Posterior vena cava (tissue), 2 donors: ENCODE results near the gene MRPL23. TPM values are rescaled to one million over a fixed set of nuclear protein-coding genes. Genes with fewer than 3 reads are reported as not detected.

ENCODE experiments used
- DNase-seq: peaks from one replicate; pipeline ENCODE4 v3.0.0-alpha.2; 2020; ENCODE audit warnings: low spot score
- intact Hi-C, 2 donors: fragments of 100-400 bp; cut with DNase I; formaldehyde crosslinking; loops; one replicate each; pipeline versions ENCODE4 v1.14.1 to v1.14.2; 2022 to 2023
- total RNA-seq, 2 donors: library from RNA; stranded (reverse); fragmentation: NEBNext Ultra II Directional; extraction: Animal tissue kit (Norgen Biotek cat#: 25700); gene quantifications; one replicate each; pipeline ENCODE4 v1.2.1, GENCODE V29; 2021
- donor health status: DM: yes; HTN: yes; CAD: no.
- donor health status: DM: yes; HTN: yes; CAD: no.

Gene MRPL23
- total RNA-seq, 2 donors from 2014 or later: 22.7 to 23.8 TPM

DNA sequence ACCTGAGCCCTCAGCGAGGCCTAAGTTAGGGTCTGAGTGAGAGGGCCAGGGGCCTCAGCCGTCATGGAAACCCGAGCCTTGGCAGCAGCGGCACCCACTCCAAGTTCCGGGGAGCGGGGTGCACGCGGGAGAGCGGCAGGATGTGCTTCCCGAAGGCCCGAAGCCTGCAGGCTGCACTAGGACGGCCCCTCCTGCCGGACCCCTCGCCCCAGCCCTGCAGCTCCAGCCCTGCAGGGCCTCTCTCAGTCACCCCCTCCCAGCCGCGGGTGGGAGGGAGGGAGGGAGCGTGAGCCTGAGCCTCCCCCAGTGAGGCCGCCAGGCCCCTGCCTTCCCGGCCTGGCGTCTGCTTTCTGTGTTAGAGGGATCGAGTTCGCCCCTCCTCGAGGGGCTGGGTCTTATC is 22.6 kb downstream of the MRPL23 start:
- intact Hi-C loops: no loop called here
- no peak for DNase-seq

DNA sequence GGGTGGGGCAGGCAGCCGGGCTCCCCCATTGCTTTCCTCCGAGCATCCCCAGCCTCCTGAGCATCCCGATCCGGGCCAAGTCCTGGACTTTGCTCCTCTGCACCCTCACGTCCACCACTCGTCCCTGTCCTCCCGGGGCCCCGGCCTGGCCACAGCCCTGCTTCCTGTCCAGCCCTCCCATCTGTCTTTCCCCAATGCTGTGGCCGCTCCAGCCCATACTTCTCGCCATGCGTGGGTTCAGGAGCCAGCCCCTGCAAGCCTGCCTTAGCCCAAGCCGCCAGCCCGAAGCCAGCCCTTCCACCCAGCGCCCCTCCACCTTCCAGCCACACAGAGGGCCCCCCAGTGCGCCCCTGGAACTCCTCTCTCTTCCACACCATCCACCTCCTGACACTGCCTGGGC is 23.8 kb downstream of the MRPL23 start:
- intact Hi-C loops: no loop called here
- no peak for DNase-seq

DNA sequence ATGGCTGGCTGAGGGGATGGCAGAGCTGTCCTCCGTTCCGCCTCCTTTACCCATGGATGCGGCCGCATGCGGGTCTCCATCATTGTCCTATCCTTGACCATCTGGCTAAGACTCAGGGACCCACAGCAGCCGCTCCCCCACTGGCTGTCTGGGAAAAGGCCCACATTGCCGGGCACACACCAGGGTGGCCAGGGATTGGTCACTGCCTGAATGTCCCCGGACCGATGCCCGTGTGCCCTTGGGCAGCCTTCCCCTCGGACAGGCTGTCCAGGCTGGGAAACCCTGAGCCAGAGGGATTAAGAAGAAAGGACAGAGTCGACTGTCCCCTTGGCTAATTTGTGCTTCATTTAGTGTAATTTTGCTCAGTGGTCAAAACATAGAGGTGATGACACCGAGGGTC is 28.1 kb downstream of the MRPL23 start:
- intact Hi-C loops: no loop called here
- no peak for DNase-seq

DNA sequence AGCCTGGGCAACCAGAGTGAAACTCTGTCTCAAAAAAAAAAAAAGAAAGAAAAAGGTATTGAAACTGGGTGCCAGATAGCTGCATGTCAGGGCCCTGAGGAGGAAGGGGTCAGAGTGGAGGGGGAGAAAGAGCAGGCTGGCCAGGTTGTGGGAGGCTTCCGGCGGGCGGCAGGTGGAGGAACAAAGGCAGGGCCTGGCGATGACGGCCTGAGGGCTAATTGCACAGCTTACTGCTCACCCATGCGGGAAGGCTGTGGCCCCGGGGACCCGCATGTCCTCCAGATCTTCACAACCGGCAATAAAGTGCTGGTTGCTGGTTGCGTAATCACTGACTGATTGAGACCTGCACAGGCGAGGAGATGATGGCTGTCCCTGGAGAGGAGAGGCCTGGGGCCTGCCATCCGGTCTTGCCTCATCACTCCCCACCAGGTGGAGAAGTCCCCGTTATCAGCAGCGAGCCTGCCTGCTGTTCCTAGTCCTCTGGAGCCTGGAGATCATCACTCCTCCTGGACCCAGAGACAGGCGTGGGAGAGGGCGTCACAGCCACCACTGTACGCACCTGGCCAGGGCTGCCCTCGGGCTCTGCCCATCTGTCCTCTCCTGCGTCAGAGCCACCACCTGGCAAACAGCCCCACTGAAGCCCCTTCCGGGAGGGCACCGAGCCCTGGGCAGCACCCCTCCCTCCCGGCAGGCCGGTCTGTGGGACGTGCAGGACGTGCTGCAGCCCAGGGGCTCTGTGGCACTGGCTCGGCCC is 31.8 kb downstream of the MRPL23 start:
- intact Hi-C loops: no loop called here
- no peak for DNase-seq

DNA sequence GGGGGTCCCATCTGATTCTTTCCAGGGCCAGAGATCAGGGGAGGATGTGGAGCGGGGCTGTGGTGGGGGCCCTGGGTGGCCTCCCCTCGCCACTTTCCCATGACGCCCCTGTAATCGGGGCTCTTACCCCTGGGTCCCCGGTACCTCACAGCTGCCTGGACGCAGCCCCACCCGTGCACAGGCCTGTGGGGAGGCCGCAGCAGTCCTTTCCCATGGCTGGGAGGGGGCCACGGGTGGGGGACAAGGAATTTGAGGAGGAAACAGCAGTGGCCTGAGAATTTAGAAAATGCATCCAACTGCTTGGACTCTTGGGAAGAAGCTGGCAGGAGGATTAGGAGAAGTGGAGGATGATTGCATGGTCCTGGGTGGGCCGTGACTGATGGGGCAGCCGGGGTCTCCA is 32.5 kb downstream of the MRPL23 start:
- no peak for DNase-seq

DNA sequence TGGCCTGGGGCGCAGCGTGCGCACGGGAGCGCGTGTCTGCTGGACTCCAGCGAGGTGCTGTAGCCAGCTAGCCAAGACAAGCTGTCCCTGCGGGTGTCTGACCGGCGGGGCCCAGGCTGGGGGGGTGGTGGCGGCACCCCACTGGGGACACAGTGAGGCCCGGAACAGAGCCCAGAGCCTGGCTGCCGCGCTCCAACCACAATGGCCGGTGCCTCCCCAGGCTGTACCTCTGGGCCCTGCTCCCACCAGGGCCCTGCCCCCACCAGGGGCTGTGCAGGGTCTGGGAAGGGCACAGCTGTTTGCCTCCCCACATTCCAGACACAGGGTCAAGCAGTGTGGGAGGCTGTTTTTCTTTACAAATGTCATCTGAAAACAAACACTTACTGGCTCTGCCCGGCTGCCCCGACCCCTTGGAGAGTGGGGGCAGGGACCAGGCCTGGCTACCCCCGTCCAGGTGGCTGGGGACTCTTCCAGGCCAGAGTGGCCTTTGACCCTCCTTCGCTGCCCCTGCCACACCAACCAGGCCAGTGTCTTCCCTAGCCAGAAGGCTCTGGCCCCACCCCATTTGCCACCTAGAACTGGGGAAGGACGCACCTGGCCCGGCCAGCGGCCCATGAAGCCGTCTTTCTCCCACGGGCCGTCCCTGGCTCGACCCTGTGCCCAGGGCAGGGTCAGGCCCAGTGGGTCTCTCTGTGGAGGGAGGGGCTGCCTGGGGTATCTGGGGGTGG is 35.9 kb downstream of the MRPL23 start:
- intact Hi-C loops: no loop called here
- DNase-seq: no peak

More for the DNA sequence above, 32.5 kb downstream of the MRPL23 start:
- intact Hi-C loops: no loop called here

DNA sequence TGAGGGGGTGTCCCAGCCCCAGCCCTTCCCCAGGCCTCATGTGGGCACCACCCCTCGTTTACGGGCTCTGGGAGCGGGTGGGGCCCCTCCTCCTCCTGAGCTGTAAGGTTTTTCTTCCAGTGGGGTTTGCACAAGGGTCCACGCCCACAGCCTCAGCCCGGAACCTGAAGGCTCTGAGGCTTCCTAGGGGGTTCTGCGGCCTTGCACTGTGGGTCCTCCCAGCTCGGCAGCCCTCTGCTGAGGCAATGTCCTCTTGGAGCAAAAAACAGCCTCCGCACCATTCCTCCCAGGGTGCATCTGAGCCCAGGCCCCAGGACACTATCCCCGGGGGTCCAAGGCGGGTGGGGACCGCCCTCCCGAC is 36.4 kb downstream of the MRPL23 start:
- DNase-seq: no peak
- intact Hi-C loops: no loop called here

DNA sequence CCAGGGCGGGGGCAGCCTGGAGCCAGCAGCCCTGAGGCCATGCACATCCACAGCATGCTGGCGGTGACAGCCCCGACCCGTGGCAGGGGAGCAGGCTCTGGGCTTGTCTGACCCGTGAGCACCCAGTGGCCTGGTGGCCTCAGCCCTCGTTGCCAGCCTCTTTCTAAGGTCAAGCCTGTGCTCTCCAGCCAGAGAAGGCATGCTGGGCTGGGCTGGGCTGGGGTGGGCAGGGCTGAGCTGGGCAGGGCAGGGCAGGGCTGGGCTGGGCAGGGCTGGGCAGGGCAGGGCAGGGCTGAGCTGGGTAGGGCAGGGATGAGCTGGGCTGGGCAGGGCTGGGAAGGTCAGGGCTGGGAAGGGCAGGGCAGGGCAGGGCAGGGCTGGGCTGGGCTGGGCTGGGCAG is 39.9 kb downstream of the MRPL23 start:
- no peak for DNase-seq
- intact Hi-C loops: no loop called here

DNA sequence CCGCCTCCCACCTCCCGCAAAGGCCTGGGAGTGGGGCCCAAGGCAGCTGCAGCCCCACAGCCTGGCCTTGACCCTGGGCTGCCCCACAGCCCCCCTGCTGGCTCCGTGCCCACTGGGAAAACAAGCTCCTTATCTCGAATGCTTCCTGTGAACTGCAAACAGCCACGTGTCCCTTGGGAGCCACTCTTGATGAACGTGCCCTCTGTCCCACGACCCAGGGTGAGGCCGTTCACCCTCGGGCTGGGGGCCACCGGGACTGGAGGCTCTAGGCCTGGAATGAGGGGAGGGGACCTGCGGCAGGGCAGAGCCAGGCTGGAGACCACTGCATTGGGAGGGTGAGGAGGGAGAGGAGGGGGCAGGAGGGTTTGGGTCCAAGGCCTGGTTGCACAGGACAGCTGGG is 41.0 kb downstream of the MRPL23 start:
- DNase-seq: no peak
- intact Hi-C loops: no loop called here

DNA sequence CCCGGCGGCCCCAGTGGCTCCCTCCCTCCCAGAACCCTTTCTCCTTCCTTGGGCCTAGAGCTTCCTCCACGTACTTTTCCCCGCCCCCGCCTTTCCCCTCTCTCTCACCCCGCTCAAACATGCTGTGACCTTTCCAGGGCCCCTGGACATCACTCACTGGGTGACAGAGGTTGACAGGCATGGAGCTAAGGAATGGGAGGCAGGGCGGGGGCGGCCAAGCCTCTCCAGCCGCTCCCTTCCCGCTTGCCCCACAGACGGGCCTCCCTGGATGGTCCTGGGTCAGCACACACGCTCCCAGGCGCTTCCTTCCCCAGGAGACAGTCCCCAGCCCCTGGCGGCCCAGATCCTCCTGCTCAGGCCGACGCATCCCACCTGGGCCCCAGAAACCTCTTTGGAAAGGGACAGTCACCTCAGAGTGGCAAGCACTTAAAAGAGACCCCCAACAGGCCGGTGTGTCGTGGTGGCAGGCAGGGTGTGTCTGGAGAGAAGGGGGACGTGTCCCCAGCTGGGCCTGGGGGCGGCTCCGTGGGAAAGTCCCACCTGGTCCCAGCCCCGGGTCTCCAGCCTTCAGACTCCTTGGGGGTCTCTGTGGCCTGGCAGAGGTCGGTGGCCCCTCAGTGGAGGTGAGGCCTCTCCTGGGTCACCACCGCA is 41.7 kb downstream of the MRPL23 start:
- intact Hi-C loops: no loop called here
- peak; percentile 8 for DNase-seq

DNA sequence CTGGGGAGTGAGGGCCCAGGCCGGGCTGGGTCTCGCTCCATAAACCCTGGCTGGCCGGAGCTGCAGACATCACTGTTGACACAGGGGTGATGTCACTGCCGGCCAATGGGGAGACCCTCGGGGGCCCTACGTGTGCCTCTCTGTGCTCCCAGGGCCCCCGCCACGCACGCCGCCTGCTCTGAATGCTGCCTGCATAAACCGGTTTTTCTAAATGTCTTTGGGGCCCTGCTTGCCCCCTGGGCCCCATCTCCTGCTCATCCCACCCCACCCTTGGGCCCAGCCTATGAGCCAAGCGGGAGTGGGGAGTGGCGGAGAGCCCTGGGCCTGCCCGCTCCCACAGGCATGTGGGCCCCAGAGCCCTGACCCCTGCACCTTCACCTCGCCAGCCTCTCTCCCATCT is 42.8 kb downstream of the MRPL23 start:
- intact Hi-C loops: no loop called here
- no peak for DNase-seq

DNA sequence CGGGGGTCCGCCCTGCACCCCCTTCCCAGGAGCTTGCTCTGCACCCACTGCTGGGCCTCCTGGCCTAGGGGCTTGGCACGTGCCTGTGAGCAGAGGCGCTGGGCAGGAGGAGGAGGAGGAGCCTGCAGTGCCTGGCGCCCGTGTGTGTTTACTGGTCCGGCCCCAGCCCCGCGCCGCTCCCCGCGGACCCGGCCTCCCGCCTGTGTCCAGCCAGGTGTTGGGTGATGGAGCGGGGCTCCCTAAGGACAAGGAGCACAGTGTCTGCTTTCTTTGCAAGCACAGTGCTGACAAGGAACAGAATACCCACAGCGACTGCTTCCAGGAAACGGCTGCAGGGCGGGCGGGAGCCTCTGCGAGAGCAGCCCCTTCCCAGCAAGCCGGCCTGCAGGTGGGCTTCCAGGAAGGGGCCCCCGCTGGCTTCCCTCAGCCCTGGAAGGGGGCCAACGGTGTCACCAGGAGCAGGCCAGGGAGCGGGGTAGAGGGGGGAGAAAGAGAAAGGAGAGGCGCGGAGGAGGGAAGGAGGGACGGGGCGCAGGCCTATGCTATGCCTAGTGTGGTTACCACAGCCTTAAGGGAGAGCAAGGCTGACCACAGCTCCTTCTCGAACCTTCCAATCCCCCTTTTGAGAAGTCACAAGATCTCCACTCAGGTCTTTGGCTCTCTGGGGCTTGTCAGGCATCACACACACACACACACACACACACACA is 43.9 kb downstream of the MRPL23 start:
- DNase-seq: no peak
- intact Hi-C loops: no loop called here

DNA sequence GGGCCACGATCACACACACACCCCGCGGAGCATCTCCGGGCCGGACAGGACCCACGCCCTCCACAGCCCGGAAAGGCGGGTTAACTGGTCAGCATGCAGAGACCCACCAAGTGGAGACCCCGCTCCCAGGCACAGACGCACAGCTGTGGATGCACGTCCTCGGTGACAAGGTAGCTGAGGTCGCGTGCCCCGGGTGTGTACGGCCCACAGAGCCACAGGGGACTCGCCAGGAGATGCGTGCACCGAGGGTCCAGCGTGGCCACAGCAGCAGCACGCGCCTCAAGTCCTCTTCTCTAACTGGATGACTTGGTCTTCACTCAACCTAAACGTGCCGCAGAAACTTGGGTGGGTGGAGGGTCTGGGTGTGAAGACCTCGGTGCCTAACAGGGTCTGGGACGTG is 45.0 kb downstream of the MRPL23 start:
- intact Hi-C loops: no loop called here
- peak; percentile 7 for DNase-seq

DNA sequence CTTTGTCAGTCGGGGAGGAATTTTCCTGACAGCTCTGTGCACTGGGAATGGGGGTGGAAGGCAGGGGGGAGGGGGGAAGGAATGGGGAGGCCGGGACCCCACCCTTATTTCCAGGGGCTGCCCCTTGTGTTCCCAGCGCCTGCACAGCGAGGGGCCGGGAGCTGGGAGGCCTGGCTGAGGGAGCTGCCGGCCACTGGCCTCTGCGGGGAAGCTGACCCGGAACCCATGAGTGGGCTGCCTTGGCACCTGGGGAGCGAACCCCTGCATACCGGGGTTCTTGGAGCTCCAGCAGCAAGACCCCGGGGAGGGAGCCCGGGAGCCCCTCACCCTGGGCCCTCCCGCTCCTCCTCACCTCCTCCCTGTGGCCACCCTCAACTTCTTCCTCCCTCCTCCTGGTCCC is 47.0 kb downstream of the MRPL23 start:
- no peak for DNase-seq
- intact Hi-C loops: no loop called here

DNA sequence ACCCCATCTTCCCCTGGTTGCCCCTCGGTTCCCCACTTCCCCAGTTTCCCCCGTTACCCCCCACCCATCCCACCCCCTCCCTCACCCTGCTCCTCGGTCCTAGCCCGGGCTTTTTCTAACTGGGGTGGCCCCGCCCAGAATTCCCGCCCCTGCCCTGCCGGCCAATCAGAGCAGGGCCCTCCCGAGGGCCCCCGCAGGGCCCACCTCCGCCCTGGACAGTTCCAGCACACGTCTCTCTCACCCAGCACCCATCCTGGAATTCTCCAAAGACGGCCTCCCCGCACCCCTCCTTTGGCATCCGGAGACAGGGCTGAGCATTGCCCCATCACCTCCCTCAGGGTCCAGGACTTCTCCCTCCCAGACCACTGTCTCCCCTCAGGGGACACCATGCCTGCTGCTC is 50.6 kb downstream of the MRPL23 start, which contains the start of gene H19:
H19 (minus strand) TSS at position 88 of the 400 bp plus-strand sequence.
- intact Hi-C loops: no loop called here

DNA sequence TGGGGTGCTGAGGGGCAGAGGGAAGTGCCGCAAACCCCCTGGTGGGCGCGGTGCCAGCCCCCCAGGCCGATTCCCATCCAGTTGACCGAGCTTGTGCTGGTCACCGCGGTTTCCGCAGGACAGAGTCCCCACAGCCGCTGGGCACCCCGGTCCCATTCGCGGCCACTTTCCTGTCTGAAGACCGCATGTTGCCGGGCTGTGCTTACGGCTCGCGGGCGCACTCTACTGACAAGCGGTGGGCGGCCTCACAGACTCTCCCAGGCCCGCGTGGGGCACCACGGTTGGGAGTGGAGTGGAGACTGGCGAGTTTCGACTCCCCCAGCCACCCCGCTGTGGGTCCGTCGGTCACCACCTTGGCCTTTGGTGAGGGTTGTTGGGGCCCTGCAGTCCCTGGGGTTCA is 51.2 kb downstream of the MRPL23 start:
- intact Hi-C loops: no loop called here
- no peak for DNase-seq

More for the DNA sequence above, 50.6 kb downstream of the MRPL23 start, which contains the start of gene H19:
- DNase-seq: no peak

DNA sequence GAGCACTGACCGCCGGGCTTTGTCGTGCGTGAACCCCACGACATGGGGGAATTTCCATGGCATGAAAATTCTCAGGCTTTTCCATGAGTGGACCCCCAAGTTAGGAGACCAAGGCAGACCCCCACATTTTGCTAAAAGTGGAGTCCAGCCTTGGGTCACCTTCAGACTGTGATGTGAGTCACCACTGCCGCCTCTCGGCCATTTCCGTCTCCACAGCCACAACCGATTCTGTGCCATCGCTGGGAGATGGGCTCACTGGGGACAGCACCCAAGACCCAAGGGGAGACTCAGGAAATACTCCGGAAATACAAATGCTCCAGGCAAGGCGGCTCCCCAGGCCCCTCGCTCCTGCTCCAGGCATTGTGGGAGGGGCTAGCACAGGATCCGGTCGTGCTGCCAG is 51.7 kb downstream of the MRPL23 start:
- no peak for DNase-seq
- intact Hi-C loops: no loop called here

DNA sequence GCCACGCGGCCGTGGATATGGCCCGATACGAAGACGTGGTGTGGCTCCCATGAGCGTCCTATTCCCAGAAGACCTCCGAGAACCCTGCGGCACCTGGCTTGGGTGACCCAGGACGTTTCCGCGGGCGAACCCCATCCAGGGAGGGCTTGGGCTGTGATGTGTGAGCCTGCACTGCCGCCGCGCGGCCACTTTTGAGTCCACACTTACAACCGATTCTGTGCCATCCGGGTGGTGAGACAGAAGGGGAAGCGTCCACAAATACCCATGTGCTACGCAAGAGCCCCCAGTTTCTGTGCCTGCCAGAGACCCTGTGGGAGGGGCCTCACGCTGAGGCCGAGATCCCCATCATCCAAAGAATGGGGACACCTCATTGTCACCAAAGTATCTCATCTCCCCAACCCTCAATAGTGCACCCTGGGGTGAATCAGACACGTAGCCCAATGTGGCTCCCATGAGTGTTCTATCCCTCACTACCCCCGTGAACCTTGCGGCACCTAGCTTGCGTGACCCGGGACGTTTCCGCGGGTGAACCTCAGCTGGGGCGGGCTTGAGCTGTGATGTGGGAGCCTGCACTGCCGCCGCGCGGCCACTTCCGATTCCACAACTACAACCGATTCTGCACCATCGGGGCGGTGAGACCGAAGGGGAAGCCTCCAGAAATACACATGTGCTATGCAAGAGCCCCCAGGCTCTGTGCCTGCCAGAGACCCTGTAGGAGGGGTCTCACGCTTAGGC is 55.1 kb downstream of the MRPL23 start:
- DNase-seq: no peak
- intact Hi-C loops: no loop called here

DNA sequence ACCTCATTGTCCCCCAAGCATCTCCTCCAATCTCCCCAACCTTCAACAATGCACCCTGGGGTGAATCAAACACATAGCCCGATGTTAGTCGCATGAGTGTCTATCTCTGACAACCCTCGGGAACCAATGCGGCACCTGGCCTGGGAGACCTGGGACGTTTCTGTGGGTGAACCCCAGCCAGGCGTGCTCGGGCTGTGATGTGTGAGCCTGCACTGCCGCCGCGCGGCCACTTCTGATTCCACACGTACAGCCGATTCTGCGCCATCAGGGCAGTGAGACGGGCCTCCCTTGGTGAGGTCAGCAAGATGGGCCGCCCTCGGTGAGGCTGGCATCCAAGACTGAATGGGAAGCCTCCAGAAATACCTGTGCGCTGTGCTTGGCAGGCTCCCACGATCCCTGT is 55.7 kb downstream of the MRPL23 start:
- intact Hi-C loops: no loop called here
- no peak for DNase-seq
